B cell (primary cell): ENCODE results near the gene PRKAA2. TPM values are rescaled to one million over a fixed set of nuclear protein-coding genes. Genes with fewer than 3 reads are reported as not detected.

ENCODE experiments used
- ATAC-seq: fragments of 200-7000 bp; cut with Tn5 transposase; one replicate; pipeline ENCODE4 v1.10.0; 2021; ENCODE audit warnings: low read depth, mild to moderate bottlenecking, moderate number of reproducible peaks, moderate library complexity
- CTCF ChIA-PET: fragments of 350-600 bp; sonication (Branson Sonifier 250); formaldehyde crosslinking; loops from one replicate; lab custom pipeline; 2021; ENCODE audit warnings: antibody characterized with exemption, inconsistent platforms; lab: Charles Lee
- POLR2A ChIA-PET: fragments of 350-600 bp; sonication (Branson Sonifier 250); formaldehyde crosslinking; loops from one replicate; lab custom pipeline; 2021; ENCODE audit warnings: antibody characterized with exemption; lab: Charles Lee
- DNase-seq: peaks from one replicate; pipeline ENCODE4 v3.0.0; 2013
- H2AFZ ChIP-seq: 2 replicates; pipeline ENCODE4 v1.6.1; 2012; ENCODE audit warnings: mild to moderate bottlenecking, low read depth, low read length; ENCODE audit not compliant: insufficient read depth, poor library complexity, severe bottlenecking
- H3K27ac ChIP-seq, 2 donors: 1 replicate in 1 of 2; 2 replicates in 1 of 2; pipeline ENCODE4 v1.5.1; 2012 to 2013; ENCODE audit warnings: low read length in 2 of 2, mild to moderate bottlenecking in 2 of 2, moderate library complexity in 1 of 2
- H3K27me3 ChIP-seq, 4 experiments: fragments of 200-600 bp in 1 of 4; sonication (generic) in 1 of 4; replicated peaks in 1 of 4; 1 replicate in 2 of 4; 2 replicates in 2 of 4; pipeline versions ENCODE4 v1.6.1 to v1.7.0; 2013 to 2016; ENCODE audit warnings: low read length in 3 of 4, mild to moderate bottlenecking in 2 of 4, mixed read lengths in 1 of 4, moderate library complexity in 1 of 4; ENCODE audit not compliant: insufficient read depth in 4 of 4, control insufficient read depth in 3 of 4; ENCODE audit errors: control extremely low read depth in 1 of 4
- H3K36me3 ChIP-seq, 2 experiments: replicated peaks in 1 of 2; 1 replicate in 1 of 2; 2 replicates in 1 of 2; pipeline versions ENCODE4 v1.6.1 to v1.7.1; 2013; ENCODE audit warnings: low read length in 1 of 2; ENCODE audit not compliant: insufficient read depth in 2 of 2, control insufficient read depth in 1 of 2; ENCODE audit errors: control extremely low read depth in 1 of 2, extremely low read depth in 1 of 2
- H3K4me1 ChIP-seq, 2 donors: fragments of 200-600 bp in 1 of 2; sonication (generic) in 1 of 2; 1 replicate in 1 of 2; 2 replicates in 1 of 2; pipeline versions ENCODE4 v1.5.1 to v1.6.1; 2013 to 2017; ENCODE audit warnings: low read length in 2 of 2; ENCODE audit not compliant: control insufficient read depth in 2 of 2, insufficient read depth in 2 of 2
- H3K4me2 ChIP-seq: replicated peaks from 2 replicates; pipeline ENCODE3; 2012; ENCODE audit warnings: mild to moderate bottlenecking, low read depth, low read length; ENCODE audit not compliant: poor library complexity, severe bottlenecking
- H3K4me3 ChIP-seq, 5 experiments: fragments of 200-600 bp in 1 of 5; sonication (generic) in 1 of 5; 1 replicate in 3 of 5; 2 replicates in 2 of 5; pipeline versions ENCODE4 v1.5.1 to v1.7.0; 2011 to 2016; ENCODE audit warnings: low read length in 4 of 5, mild to moderate bottlenecking in 4 of 5, low read depth in 2 of 5, control low read depth in 1 of 5, moderate library complexity in 1 of 5; ENCODE audit not compliant: insufficient read depth in 1 of 5; ENCODE audit errors: control extremely low read depth in 1 of 5, extremely low read depth in 1 of 5
- H3K79me2 ChIP-seq: fragments of 200-600 bp; sonication (generic); one replicate; pipeline ENCODE4 v1.6.0; 2016; ENCODE audit warnings: low read length; ENCODE audit not compliant: control insufficient read depth, insufficient read depth
- H3K9ac ChIP-seq: fragments of 200-600 bp; sonication (generic); 2 replicates; pipeline ENCODE4 v1.6.1; 2017; ENCODE audit warnings: mild to moderate bottlenecking, low read length, moderate library complexity
- H3K9me3 ChIP-seq, 3 donors: one replicate each; pipeline versions ENCODE4 v1.6.1 to v1.7.1; 2013; ENCODE audit warnings: low read length in 2 of 3; ENCODE audit not compliant: control insufficient read depth in 2 of 3, insufficient read depth in 1 of 3; ENCODE audit errors: control extremely low read depth in 1 of 3
- H4K20me1 ChIP-seq: 2 replicates; pipeline ENCODE4 v1.6.0; 2012; ENCODE audit warnings: mild to moderate bottlenecking, low read length; ENCODE audit not compliant: insufficient read depth, control insufficient read depth, poor library complexity, severe bottlenecking
- H3K27ac Mint-ChIP-seq: one replicate; pipeline ENCODE4 v1.8.0; 2021; ENCODE audit warnings: mixed read lengths
- H3K27me3 Mint-ChIP-seq: one replicate; pipeline ENCODE4 v1.8.0; 2021; ENCODE audit warnings: mixed read lengths
- H3K4me1 Mint-ChIP-seq: one replicate; pipeline ENCODE4 v1.8.0; 2021; ENCODE audit warnings: mixed read lengths
- H3K4me3 Mint-ChIP-seq: one replicate; pipeline ENCODE4 v1.8.0; 2021; ENCODE audit warnings: mixed read lengths
- H3K9me3 Mint-ChIP-seq: one replicate; pipeline ENCODE4 v1.8.0; 2022; ENCODE audit warnings: mixed read lengths; ENCODE audit not compliant: insufficient read depth
- EZH2 ChIP-seq: IDR thresholded peaks from 2 replicates; pipeline ENCODE4 v1.6.1; 2012; ENCODE audit warnings: borderline replicate concordance, low read depth, mild to moderate bottlenecking, moderate library complexity, low read length; ENCODE audit not compliant: insufficient read depth, poor library complexity, severe bottlenecking
- WGBS: methylation state at CpG from one replicate; pipeline ENCODE4 v1.1.5; 2013; ENCODE audit warnings: missing lambda C conversion rate; ENCODE audit not compliant: insufficient coverage; 5-methylcytosine and 5-hydroxymethylcytosine counted together
- intact Hi-C: fragments of 100-400 bp; cut with micrococcal nuclease; formaldehyde crosslinking; loops from one replicate; pipeline ENCODE4 v1.10.0; 2022
- polyA plus RNA-seq: library from polyadenylated mRNA; depleted of rRNA; stranded (reverse); fragments of >200 nt; gene quantifications from 2 replicates; pipeline ENCODE4 v1.2.3, GENCODE V29; 2012
- total RNA-seq, 2 donors: library from RNA; stranded (reverse); fragments of 120-200 nt in 1 of 2; gene quantifications; 1 replicate in 1 of 2; 2 replicates in 1 of 2; pipeline versions ENCODE4 v1.2.3 to v1.2.4, GENCODE V29; 2013 to 2022
- TF ChIP-seq, protein P1 (sequence below): fragments of 200-600 bp; IDR thresholded peaks from one replicate; pipeline ENCODE4 v1.8.0; 2022; ENCODE audit warnings: antibody characterized with exemption, mild to moderate bottlenecking

Gene PRKAA2
- total and polyA plus RNA-seq, 2 donors (not counting 1 experiment from before 2014, with no cell fraction given) = not detected

DNA sequence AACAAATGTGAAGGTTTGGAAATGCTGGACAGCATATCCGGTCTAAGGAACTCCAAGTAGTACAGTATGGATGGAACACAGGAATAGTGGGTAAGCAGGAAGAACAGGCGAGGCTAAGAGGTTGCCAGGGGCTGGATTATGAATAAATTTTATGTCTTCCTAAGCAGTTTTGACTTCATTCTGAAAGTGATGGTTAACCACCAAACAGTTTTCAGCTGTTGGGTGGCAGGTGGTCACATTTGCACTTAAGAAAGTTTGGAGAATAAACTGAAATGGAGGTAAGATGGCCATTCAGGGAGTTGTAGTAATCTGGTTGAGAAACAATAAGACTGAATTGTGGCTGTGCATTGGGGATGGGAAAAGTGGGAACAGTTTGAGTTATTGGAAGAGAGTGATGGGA, 83.8 kb downstream of the PRKAA2 start:
- no peaks in the 10 kb centered on the region for H3K9me3 ChIP-seq
- peaks cover 52% of the 10 kb centered on the region for H3K27me3 Mint-ChIP-seq
- CTCF ChIA-PET = no interaction called here
- no peaks in the 10 kb centered on the region for H4K20me1 ChIP-seq
- ATAC-seq = no peak
- H3K9ac ChIP-seq = no peak overlapping the region
- H3K4me1 Mint-ChIP-seq = no peaks in the 10 kb centered on the region
- no peak overlapping the region for H2AFZ ChIP-seq
- no peaks in the 10 kb centered on the region for H3K36me3 ChIP-seq
- H3K4me3 Mint-ChIP-seq = no peak overlapping the region
- intact Hi-C loops = no loop called here
- no peak overlapping the region for H3K4me3 ChIP-seq
- H3K4me1 ChIP-seq = no peaks in the 10 kb centered on the region
- POLR2A ChIA-PET = no interaction called here
- H3K27me3 ChIP-seq = peaks cover 0 to 11% (median 2%) of the 10 kb centered on the region in 4 experiments
- no peak overlapping the region for H3K4me2 ChIP-seq
- H3K27ac ChIP-seq = no peak overlapping the region
- no peak for TF ChIP-seq EZH2
- TF ChIP-seq, protein P1, sequence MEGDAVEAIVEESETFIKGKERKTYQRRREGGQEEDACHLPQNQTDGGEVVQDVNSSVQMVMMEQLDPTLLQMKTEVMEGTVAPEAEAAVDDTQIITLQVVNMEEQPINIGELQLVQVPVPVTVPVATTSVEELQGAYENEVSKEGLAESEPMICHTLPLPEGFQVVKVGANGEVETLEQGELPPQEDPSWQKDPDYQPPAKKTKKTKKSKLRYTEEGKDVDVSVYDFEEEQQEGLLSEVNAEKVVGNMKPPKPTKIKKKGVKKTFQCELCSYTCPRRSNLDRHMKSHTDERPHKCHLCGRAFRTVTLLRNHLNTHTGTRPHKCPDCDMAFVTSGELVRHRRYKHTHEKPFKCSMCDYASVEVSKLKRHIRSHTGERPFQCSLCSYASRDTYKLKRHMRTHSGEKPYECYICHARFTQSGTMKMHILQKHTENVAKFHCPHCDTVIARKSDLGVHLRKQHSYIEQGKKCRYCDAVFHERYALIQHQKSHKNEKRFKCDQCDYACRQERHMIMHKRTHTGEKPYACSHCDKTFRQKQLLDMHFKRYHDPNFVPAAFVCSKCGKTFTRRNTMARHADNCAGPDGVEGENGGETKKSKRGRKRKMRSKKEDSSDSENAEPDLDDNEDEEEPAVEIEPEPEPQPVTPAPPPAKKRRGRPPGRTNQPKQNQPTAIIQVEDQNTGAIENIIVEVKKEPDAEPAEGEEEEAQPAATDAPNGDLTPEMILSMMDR = no peak
- H3K79me2 ChIP-seq = no peaks in the 10 kb centered on the region
- no peak for DNase-seq
- no peak overlapping the region for H3K27ac Mint-ChIP-seq
- H3K9me3 Mint-ChIP-seq = no peaks in the 10 kb centered on the region
- WGBS = 70% methylated on average over 2 of the region's 2 CpGs

DNA sequence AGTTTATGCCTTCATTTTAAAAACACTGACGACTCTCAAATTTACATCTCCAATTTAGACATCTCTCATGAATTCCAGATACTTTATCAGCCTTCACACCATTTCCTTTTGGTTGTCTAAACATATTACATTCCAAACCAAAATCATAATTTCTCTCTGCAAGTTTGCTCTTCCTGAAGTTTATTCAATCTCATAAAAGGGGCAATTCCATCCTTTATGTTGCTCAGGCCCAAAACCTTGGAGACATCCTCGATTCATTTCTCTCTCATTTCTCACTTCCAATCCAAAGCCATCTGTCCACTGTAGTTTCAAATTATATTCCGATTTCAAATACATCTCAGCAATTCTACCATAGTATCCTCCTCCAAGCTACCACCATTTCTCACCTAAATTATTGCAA, 100.1 kb downstream of the PRKAA2 start:
- Mint-ChIP-seq H3K4me1 (no peaks in the 10 kb centered on the region), H3K27me3 (peaks cover 3% of the 10 kb centered on the region), H3K27ac (no peak overlapping the region), H3K4me3 (no peak overlapping the region), H3K9me3 (no peaks in the 10 kb centered on the region)
- Histone ChIP-seq H3K27ac (no peak overlapping the region), H3K79me2 (no peaks in the 10 kb centered on the region), H3K9me3 (no peaks in the 10 kb centered on the region), H3K4me2 (no peak overlapping the region), H4K20me1 (no peaks in the 10 kb centered on the region), H2AFZ (no peak overlapping the region), H3K4me3 (no peak overlapping the region), H3K9ac (no peak overlapping the region), H3K36me3 (no peaks in the 10 kb centered on the region), H3K4me1 (no peaks in the 10 kb centered on the region), H3K27me3 (no peaks in the 10 kb centered on the region)
- POLR2A ChIA-PET = no interaction called here
- CTCF ChIA-PET = no interaction called here
- TF ChIP-seq EZH2 = no peak
- TF ChIP-seq, protein P1 = no peak
- intact Hi-C loops = no loop called here
- 65% methylated on average over 3 of the region's 3 CpGs for WGBS
- no peak for ATAC-seq
- DNase-seq = no peak
